Panc1 (cell line): ENCODE results near the gene UBE2K. TPM values are rescaled to one million over a fixed set of nuclear protein-coding genes. Genes with fewer than 3 reads are reported as not detected.
"Not testable (repeated sequence)": the region's sequence is repeated elsewhere in the genome, so short reads cannot be mapped to it uniquely, and the experiment has no call there.

Experiments used
- ATAC-seq: fragments of 200-7000 bp; cut with Tn5 transposase; 2 replicates; pipeline ENCODE4 v1.9.1; 2020; ENCODE audit warnings: mild to moderate bottlenecking, moderate library complexity
- BruUV-seq: library from RNA; stranded (reverse); fragments of 400-500 nt; replicated peaks from 2 replicates; lab custom pipeline; 2021; lab: Mats Ljungman, UMichigan
- CTCF ChIA-PET: fragments of 300-600 bp; sonication (Branson Sonifier 250); formaldehyde crosslinking; loops from one replicate; lab custom pipeline; 2022; ENCODE audit warnings: antibody characterized with exemption; lab: Charles Lee
- POLR2A ChIA-PET: fragments of 300-600 bp; sonication (Branson Sonifier 250); formaldehyde crosslinking; loops from one replicate; lab custom pipeline; 2022; ENCODE audit warnings: antibody characterized with exemption; lab: Charles Lee
- DNase-seq: peaks from one replicate; pipeline ENCODE4 v3.0.0-alpha.2; 2010; ENCODE audit warnings: low read depth, low spot score
- H3K27ac ChIP-seq: 2 replicates; pipeline ENCODE4 v1.5.1; 2011; ENCODE audit warnings: mild to moderate bottlenecking, low read length, inconsistent platforms
- H3K27me3 ChIP-seq: fragments of 200-500 bp; sonication (Bioruptor generic); 2 replicates; pipeline ENCODE4 v1.6.0; 2014; ENCODE audit warnings: low read length, inconsistent platforms; ENCODE audit not compliant: control insufficient read depth, insufficient read depth
- H3K36me3 ChIP-seq: fragments of 200-500 bp; sonication (Bioruptor generic); 2 replicates; pipeline ENCODE4 v1.5.1; 2014; ENCODE audit warnings: inconsistent platforms, mild to moderate bottlenecking, low read length, moderate library complexity; ENCODE audit not compliant: control insufficient read depth, insufficient read depth
- H3K4me1 ChIP-seq: 2 replicates; pipeline ENCODE4 v1.5.1; 2011; ENCODE audit warnings: inconsistent platforms, mild to moderate bottlenecking, low read length, moderate library complexity; ENCODE audit not compliant: control insufficient read depth, insufficient read depth
- H3K4me3 ChIP-seq, 2 experiments: 2 replicates each; pipeline ENCODE4 v1.5.1; 2011 to 2012; ENCODE audit warnings: low read depth in 2 of 2, low read length in 2 of 2, mild to moderate bottlenecking in 2 of 2, inconsistent platforms in 1 of 2, moderate library complexity in 1 of 2
- H3K9me3 ChIP-seq: fragments of 200-500 bp; sonication (Bioruptor generic); 2 replicates; pipeline ENCODE4 v1.5.1; 2014; ENCODE audit warnings: low read depth, mild to moderate bottlenecking, inconsistent platforms, low read length, moderate library complexity; ENCODE audit not compliant: control insufficient read depth, insufficient read depth
- CTCF ChIP-seq: fragments of 450-650 bp; IDR thresholded peaks from 2 replicates; pipeline ENCODE4 v1.5.1; 2017; ENCODE audit warnings: mild to moderate bottlenecking
- POLR2AphosphoS5 ChIP-seq: IDR thresholded peaks from 2 replicates; pipeline ENCODE4 v1.6.1; 2012; ENCODE audit warnings: mild to moderate bottlenecking, low read depth, low read length, moderate library complexity
- REST ChIP-seq, 2 experiments: IDR thresholded peaks; 2 replicates each; pipeline ENCODE4 v1.6.1; 2011 to 2012; ENCODE audit warnings: low read depth in 2 of 2, control low read depth in 1 of 2, low read length in 1 of 2, mild to moderate bottlenecking in 1 of 2, moderate library complexity in 1 of 2; ENCODE audit not compliant: insufficient read depth in 1 of 2
- SIN3A ChIP-seq: IDR thresholded peaks from 2 replicates; pipeline ENCODE4 v1.6.1; 2012; ENCODE audit warnings: low read depth, mild to moderate bottlenecking, low read length, moderate library complexity, borderline replicate concordance; ENCODE audit not compliant: insufficient read depth
- TCF7L2 ChIP-seq: IDR thresholded peaks from 2 replicates; pipeline ENCODE4 v1.6.1; 2011; ENCODE audit warnings: mild to moderate bottlenecking, low read depth, low read length, inconsistent platforms
- in situ Hi-C: cut with HindIII; loops from 2 replicates; pipeline ENCODE4 v1.10.0; 2016; ENCODE audit warnings: low sequenced_read_pairs, low pct_unique_long_range_greater_than_20kb
- intact Hi-C: fragments of 100-400 bp; cut with micrococcal nuclease; formaldehyde crosslinking; loops from one replicate; pipeline ENCODE4 v1.10.0; 2022; ENCODE audit not compliant: unreplicated experiment
- total RNA-seq: library from RNA; stranded (reverse); gene quantifications from one replicate; pipeline ENCODE4 v1.2.1, GENCODE V29; 2021; ENCODE audit not compliant: unreplicated experiment

UBE2K gene
- total RNA-seq, 1 experiment from 2014 or later: 84.1 TPM

- CTCF ChIA-PET: no interaction called here
- no TSS peak for BruUV-seq
- no peak for ATAC-seq
- H3K9me3 ChIP-seq: no peaks in the 10 kb centered on the region
- intact Hi-C loops: no loop called here
- H3K36me3 ChIP-seq: no peaks in the 10 kb centered on the region
- DNase-seq: no peak
- in situ Hi-C loops: no loop called here
- H3K27ac ChIP-seq: no peak overlapping the region
- H3K4me1 ChIP-seq: no peaks in the 10 kb centered on the region
- TF ChIP-seq TCF7L2: no peak
- TF ChIP-seq REST (IDR thresholded peaks at IDR 0.05; ENCODE audit: insufficient read depth in 1 of 2, low read depth in 2 of 2, low read length in 1 of 2): no peak
- TF ChIP-seq POLR2AphosphoS5: no peak
- TF ChIP-seq CTCF: no peak
- TF ChIP-seq SIN3A: no peak
- POLR2A ChIA-PET: no interaction called here
- H3K27me3 ChIP-seq: no peaks in the 10 kb centered on the region
- no peak overlapping the region for H3K4me3 ChIP-seq
Observed at GRCh38 chr4:39667706-39668105, 30.2 kb upstream of the UBE2K start.

GRCh38 chr4:39668887-39669286 is 29.0 kb upstream of the UBE2K start:
- POLR2A ChIA-PET: no interaction called here

GRCh38 chr4:39670296-39670695 is 27.6 kb upstream of the UBE2K start:
- H3K27ac ChIP-seq, H3K9me3 ChIP-seq, H3K27me3 ChIP-seq, ATAC-seq, H3K4me1 ChIP-seq, DNase-seq, intact Hi-C loops, POLR2A ChIA-PET, H3K4me3 ChIP-seq, BruUV-seq, H3K36me3 ChIP-seq, in situ Hi-C loops: not testable (repeated sequence)
- CTCF ChIA-PET: interaction anchor here (0.6 kb wide), 1 partner anchor 25 kb away, joined by 5 read pairs; no protein-coding TSS in a partner anchor

More at GRCh38 chr4:39668887-39669286, 29.0 kb upstream of the UBE2K start:
- TF ChIP-seq REST (IDR thresholded peaks at IDR 0.05; ENCODE audit: insufficient read depth in 1 of 2, low read depth in 2 of 2, low read length in 1 of 2): no peak
- no peaks in the 10 kb centered on the region for H3K36me3 ChIP-seq
- in situ Hi-C loops: no loop called here
- DNase-seq (no peak), ATAC-seq (no peak)
- H3K4me1 ChIP-seq: no peaks in the 10 kb centered on the region
- no peak overlapping the region for H3K4me3 ChIP-seq
- no peaks in the 10 kb centered on the region for H3K27me3 ChIP-seq
- CTCF ChIA-PET: no interaction called here
- BruUV-seq: no TSS peak
- H3K27ac ChIP-seq: no peak overlapping the region
- no peaks in the 10 kb centered on the region for H3K9me3 ChIP-seq
- intact Hi-C loops: no loop called here

- H3K36me3 ChIP-seq, POLR2A ChIA-PET, DNase-seq, ATAC-seq, CTCF ChIA-PET, H3K9me3 ChIP-seq, H3K4me1 ChIP-seq, in situ Hi-C loops, H3K4me3 ChIP-seq, BruUV-seq, intact Hi-C loops, H3K27me3 ChIP-seq, H3K27ac ChIP-seq: not testable (repeated sequence)
Observed at GRCh38 chr4:39675681-39676080, 22.3 kb upstream of the UBE2K start.
